Measurements from ENCODE around the gene POC1B. TPM values are rescaled to one million over a fixed set of nuclear protein-coding genes. Genes with fewer than 3 reads are reported as not detected.

Gene POC1B
- total RNA-seq, 1 donor from 2014 or later, result 18.4 TPM

- Histone ChIP-seq H3K27me3 (ENCODE audit: control insufficient read depth, insufficient read depth, low read length) (no peaks in the 10 kb centered on the region), H3K36me3 (ENCODE audit: control insufficient read depth, insufficient read depth, low read length) (no peaks in the 10 kb centered on the region), H3K4me3 (ENCODE audit: low read depth, low read length) (no peak overlapping the region)
- DNase-seq (ENCODE audit: low read depth), result no peak
- no peak for TF ChIP-seq CTCF (IDR thresholded peaks at IDR 0.05; ENCODE audit: insufficient read depth, low read length, poor library complexity, severe bottlenecking)
These were observed 44.5 kb downstream of the POC1B start for GRCh38 chr12:89481213-89481914.

- Histone ChIP-seq H3K36me3 (ENCODE audit: control insufficient read depth, insufficient read depth, low read length) (no peaks in the 10 kb centered on the region), H3K27me3 (ENCODE audit: control insufficient read depth, insufficient read depth, low read length) (no peaks in the 10 kb centered on the region), H3K4me3 (ENCODE audit: low read depth, low read length) (no peak overlapping the region)
- TF ChIP-seq CTCF (IDR thresholded peaks at IDR 0.05; ENCODE audit: insufficient read depth, low read length, poor library complexity, severe bottlenecking), result no peak
- no peak for DNase-seq (ENCODE audit: low read depth)
These were observed 45.9 kb downstream of the POC1B start for GRCh38 chr12:89479982-89480381.

GRCh38 chr12:89477633-89478279 lies 48.1 kb downstream of the POC1B start:
- Histone ChIP-seq H3K36me3 (ENCODE audit: control insufficient read depth, insufficient read depth, low read length) (no peaks in the 10 kb centered on the region), H3K27me3 (ENCODE audit: control insufficient read depth, insufficient read depth, low read length) (no peaks in the 10 kb centered on the region), H3K4me3 (ENCODE audit: low read depth, low read length) (no peak overlapping the region)
- DNase-seq (ENCODE audit: low read depth), result no peak
- no peak for TF ChIP-seq CTCF (IDR thresholded peaks at IDR 0.05; ENCODE audit: insufficient read depth, low read length, poor library complexity, severe bottlenecking)

GRCh38 chr12:89476904-89477595 lies 48.8 kb downstream of the POC1B start:
- no peak for DNase-seq (ENCODE audit: low read depth)
- Histone ChIP-seq H3K4me3 (ENCODE audit: low read depth, low read length) (no peak overlapping the region), H3K36me3 (ENCODE audit: control insufficient read depth, insufficient read depth, low read length) (no peaks in the 10 kb centered on the region), H3K27me3 (ENCODE audit: control insufficient read depth, insufficient read depth, low read length) (no peaks in the 10 kb centered on the region)
- no peak for TF ChIP-seq CTCF (IDR thresholded peaks at IDR 0.05; ENCODE audit: insufficient read depth, low read length, poor library complexity, severe bottlenecking)

DNA sequence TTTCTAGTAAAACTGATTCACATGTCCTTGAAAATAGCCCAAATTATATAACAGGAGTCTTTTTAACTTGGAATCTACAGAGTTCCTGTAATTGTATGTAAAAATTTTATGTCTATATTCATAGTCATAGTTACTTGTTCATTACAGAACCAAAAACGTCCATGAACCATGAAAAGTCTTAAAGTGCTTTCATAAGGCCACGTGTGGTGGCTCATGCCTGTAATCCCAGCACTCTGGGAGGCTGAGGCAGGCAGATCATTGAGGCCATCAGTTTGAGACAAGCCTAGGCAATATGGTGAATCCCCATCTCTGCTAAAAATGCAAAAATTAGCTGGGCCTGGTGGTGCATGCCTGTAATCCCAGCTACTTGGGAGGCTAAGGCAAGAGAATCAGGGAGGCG lies 49.6 kb downstream of the POC1B start:
- Histone ChIP-seq H3K36me3 (ENCODE audit: control insufficient read depth, insufficient read depth, low read length) (no peaks in the 10 kb centered on the region), H3K4me3 (ENCODE audit: low read depth, low read length) (no peak overlapping the region), H3K27me3 (ENCODE audit: control insufficient read depth, insufficient read depth, low read length) (no peaks in the 10 kb centered on the region)
- TF ChIP-seq CTCF (IDR thresholded peaks at IDR 0.05; ENCODE audit: insufficient read depth, low read length, poor library complexity, severe bottlenecking), result no peak
- DNase-seq (ENCODE audit: low read depth), result no peak
